H1 (cell line): ENCODE data around the gene VPREB1. TPM values are rescaled to one million over a fixed set of nuclear protein-coding genes. Genes with fewer than 3 reads are reported as not detected.
"Not testable (repeated sequence)": the region's sequence is repeated elsewhere in the genome, so short reads cannot be mapped to it uniquely, and the experiment has no call there.

Source experiments
- CTCF ChIA-PET: fragments of 300-600 bp; sonication (Branson Sonifier 250); formaldehyde crosslinking; loops from one replicate; lab custom pipeline; 2021; ENCODE audit not compliant: partially characterized antibody; lab: Charles Lee
- POLR2A ChIA-PET: fragments of 300-600 bp; sonication (Branson Sonifier 250); formaldehyde crosslinking; loops from one replicate; lab custom pipeline; 2021; ENCODE audit warnings: inconsistent platforms; ENCODE audit not compliant: partially characterized antibody; lab: Charles Lee
- DNase-seq, 2 experiments: peaks; one replicate each; pipeline versions ENCODE4 v3.0.0 to v3.0.0-alpha.2; 2010 to 2022; ENCODE audit warnings: low spot score in 2 of 2, low read depth in 1 of 2, mixed read lengths in 1 of 2
- FAIRE-seq: peaks from 2 replicates; lab custom pipeline; 2011; peaks lifted over from hg19 to GRCh38; lab: Jason Lieb, UNC
- H2AFZ ChIP-seq: 2 replicates; pipeline ENCODE4 v1.8.1; 2012; ENCODE audit warnings: low read length, inconsistent platforms
- H2AK5ac ChIP-seq: 2 replicates; pipeline ENCODE4 v1.6.1; 2013; ENCODE audit warnings: low read depth, low read length
- H2BK120ac ChIP-seq: replicated peaks from 2 replicates; pipeline ENCODE3; 2013; ENCODE audit warnings: low read depth, low read length, inconsistent platforms
- H2BK12ac ChIP-seq: 2 replicates; pipeline ENCODE4 v1.6.1; 2013; ENCODE audit warnings: low read depth, low read length
- H2BK15ac ChIP-seq: 2 replicates; pipeline ENCODE4 v1.6.1; 2013; ENCODE audit warnings: low read length
- H2BK20ac ChIP-seq: 2 replicates; pipeline ENCODE4 v1.6.1; 2013; ENCODE audit warnings: low read length
- H2BK5ac ChIP-seq: 2 replicates; pipeline ENCODE4 v1.6.1; 2013; ENCODE audit warnings: low read depth, low read length
- H3K14ac ChIP-seq: 2 replicates; pipeline ENCODE4 v1.6.1; 2013; ENCODE audit warnings: inconsistent platforms; ENCODE audit not compliant: insufficient read length
- H3K18ac ChIP-seq: 2 replicates; pipeline ENCODE4 v1.6.1; 2013; ENCODE audit warnings: low read length; ENCODE audit errors: extremely low read depth
- H3K23ac ChIP-seq: 2 replicates; pipeline ENCODE4 v1.6.1; 2013; ENCODE audit warnings: inconsistent platforms; ENCODE audit not compliant: insufficient read length
- H3K23me2 ChIP-seq: 2 replicates; pipeline ENCODE4 v1.6.1; 2013; ENCODE audit warnings: low read depth, low read length
- H3K27ac ChIP-seq: 2 replicates; pipeline ENCODE4 v1.6.1; 2011; ENCODE audit warnings: low read depth, low read length, inconsistent platforms
- H3K27me3 ChIP-seq, 4 experiments: replicated peaks in 1 of 4; 1 replicate in 1 of 4; 2 replicates in 3 of 4; pipeline versions ENCODE4 v1.6.1 to v1.8.1; 2011 to 2013; ENCODE audit warnings: low read length in 3 of 4, mild to moderate bottlenecking in 3 of 4, inconsistent platforms in 2 of 4, mixed read lengths in 2 of 4, moderate library complexity in 1 of 4; ENCODE audit not compliant: control insufficient read depth in 3 of 4, insufficient read depth in 3 of 4; ENCODE audit errors: extremely low read depth in 1 of 4
- H3K36me3 ChIP-seq, 4 experiments: 2 replicates each; pipeline versions ENCODE4 v1.6.1 to v1.8.1; 2011 to 2013; ENCODE audit warnings: mild to moderate bottlenecking in 4 of 4, low read length in 3 of 4, moderate library complexity in 2 of 4, control low read depth in 1 of 4, inconsistent platforms in 1 of 4; ENCODE audit not compliant: insufficient read depth in 4 of 4, control insufficient read depth in 2 of 4
- H3K4ac ChIP-seq: replicated peaks from 2 replicates; pipeline ENCODE3; 2013; ENCODE audit warnings: low read length, low read depth, mixed read lengths, inconsistent platforms; ENCODE audit not compliant: insufficient read length
- H3K4me1 ChIP-seq, 4 experiments: replicated peaks in 1 of 4; 1 replicate in 1 of 4; 2 replicates in 3 of 4; pipeline versions ENCODE4 v1.6.1 to v1.8.1; 2011 to 2013; ENCODE audit warnings: low read length in 3 of 4, inconsistent platforms in 2 of 4, mixed read lengths in 1 of 4; ENCODE audit not compliant: insufficient read depth in 4 of 4, control insufficient read depth in 3 of 4
- H3K4me2 ChIP-seq, 2 experiments: 2 replicates each; pipeline versions ENCODE4 v1.6.1 to v1.8.1; 2011 to 2013; ENCODE audit warnings: low read depth in 2 of 2, low read length in 2 of 2, control low read depth in 1 of 2, inconsistent platforms in 1 of 2, mild to moderate bottlenecking in 1 of 2; ENCODE audit not compliant: insufficient read depth in 1 of 2
- H3K4me3 ChIP-seq, 4 experiments: fragments of 200-600, 300-600 bp in 1 of 4; sonication (generic), shearing (Covaris generic), sonication (Bioruptor Twin) in 1 of 4; 2 replicates each; pipeline versions ENCODE4 v1.5.1 to v1.8.1; 2011 to 2016; ENCODE audit warnings: low read length in 4 of 4, low read depth in 3 of 4, control low read depth in 2 of 4, inconsistent platforms in 2 of 4, mild to moderate bottlenecking in 2 of 4, mixed read lengths in 1 of 4, moderate library complexity in 1 of 4; ENCODE audit not compliant: insufficient read depth in 2 of 4; ENCODE audit errors: extremely low read depth in 1 of 4
- H3K56ac ChIP-seq: replicated peaks from 2 replicates; pipeline ENCODE3; 2013; ENCODE audit warnings: low read depth, mild to moderate bottlenecking, mixed read lengths, low read length, inconsistent platforms; ENCODE audit not compliant: insufficient read length
- H3K79me1 ChIP-seq: 2 replicates; pipeline ENCODE4 v1.6.1; 2013; ENCODE audit warnings: low read depth, low read length, control low read depth
- H3K79me2 ChIP-seq, 2 experiments: 2 replicates each; pipeline versions ENCODE4 v1.6.1 to v1.8.1; 2012 to 2013; ENCODE audit warnings: low read length in 2 of 2, mild to moderate bottlenecking in 2 of 2, inconsistent platforms in 1 of 2; ENCODE audit not compliant: insufficient read depth in 2 of 2, control insufficient read depth in 1 of 2
- H3K9ac ChIP-seq, 4 experiments: replicated peaks in 1 of 4; 1 replicate in 1 of 4; 2 replicates in 3 of 4; pipeline versions ENCODE4 v1.6.1 to v1.8.1; 2011 to 2013; ENCODE audit warnings: low read depth in 3 of 4, low read length in 3 of 4, control low read depth in 2 of 4, mild to moderate bottlenecking in 2 of 4, moderate library complexity in 2 of 4, inconsistent platforms in 1 of 4; ENCODE audit errors: extremely low read depth in 1 of 4
- H3K9me3 ChIP-seq, 2 experiments: 2 replicates each; pipeline versions ENCODE4 v1.6.1 to v1.8.1; 2012 to 2013; ENCODE audit warnings: mild to moderate bottlenecking in 2 of 2, moderate library complexity in 2 of 2, control low read depth in 1 of 2, inconsistent platforms in 1 of 2, low read depth in 1 of 2, low read length in 1 of 2, mixed read lengths in 1 of 2; ENCODE audit not compliant: insufficient read depth in 2 of 2
- H4K20me1 ChIP-seq, 2 experiments: replicated peaks in 1 of 2; 2 replicates each; pipeline versions ENCODE3 to v1.8.1; 2011 to 2013; ENCODE audit warnings: inconsistent platforms in 2 of 2, low read length in 2 of 2, mild to moderate bottlenecking in 1 of 2; ENCODE audit not compliant: insufficient read depth in 2 of 2, control insufficient read depth in 1 of 2
- H4K5ac ChIP-seq: 2 replicates; pipeline ENCODE4 v1.6.1; 2013; ENCODE audit warnings: low read length, low read depth, mixed read lengths, inconsistent platforms; ENCODE audit not compliant: insufficient read length
- H4K8ac ChIP-seq: 2 replicates; pipeline ENCODE4 v1.8.0; 2013; ENCODE audit warnings: mild to moderate bottlenecking, moderate library complexity, low read length, inconsistent platforms; ENCODE audit not compliant: insufficient read depth; ENCODE audit errors: extremely low read depth
- H4K91ac ChIP-seq: replicated peaks from 2 replicates; pipeline ENCODE3; 2013; ENCODE audit warnings: low read length, mixed read lengths, inconsistent platforms; ENCODE audit not compliant: insufficient read length
- WGBS, 2 experiments: shearing (Covaris generic) in 1 of 2; methylation state at CpG; one replicate each; pipeline versions ENCODE4 v1.1.6 to v1.1.7; 2013 to 2015; ENCODE audit warnings: low lambda C conversion rate in 2 of 2, mixed read lengths in 2 of 2, inconsistent platforms in 1 of 2, low coverage in 1 of 2, missing lambda C conversion rate in 1 of 2; ENCODE audit not compliant: insufficient replicate concordance in 2 of 2, insufficient coverage in 1 of 2, insufficient read length in 1 of 2; ENCODE audit errors: extremely low coverage in 1 of 2, missing lambda C conversion rate in 1 of 2; 5-methylcytosine and 5-hydroxymethylcytosine counted together
- polyA plus RNA-seq, 7 experiments: library from polyadenylated mRNA; depleted of rRNA in 3 of 7; stranded (reverse) in 5 of 7; unstranded in 2 of 7; fragments of >200 nt in 5 of 7; fragments of 200-250 nt in 2 of 7; gene quantifications; 1 replicate in 5 of 7; 2 replicates in 1 of 7; 4 replicates in 1 of 7; pipeline versions ENCODE4 v1.2.1 to v1.2.3, GENCODE V29; 2011 to 2013; ENCODE audit warnings: missing spikeins in 2 of 7, mixed read lengths in 2 of 7
- total RNA-seq: library from RNA; stranded (reverse); fragmentation: NEBNext Ultra II Directional; extraction: Animal tissue kit (Norgen Biotek cat#: 25700); gene quantifications from 2 replicates; pipeline ENCODE4 v1.2.1, GENCODE V29; 2021

VPREB1 gene
- total and polyA plus RNA-seq, 2 of the 8 experiments (the other 6 are each of a cell fraction or from before 2014, with no cell fraction given) = not detected

DNA sequence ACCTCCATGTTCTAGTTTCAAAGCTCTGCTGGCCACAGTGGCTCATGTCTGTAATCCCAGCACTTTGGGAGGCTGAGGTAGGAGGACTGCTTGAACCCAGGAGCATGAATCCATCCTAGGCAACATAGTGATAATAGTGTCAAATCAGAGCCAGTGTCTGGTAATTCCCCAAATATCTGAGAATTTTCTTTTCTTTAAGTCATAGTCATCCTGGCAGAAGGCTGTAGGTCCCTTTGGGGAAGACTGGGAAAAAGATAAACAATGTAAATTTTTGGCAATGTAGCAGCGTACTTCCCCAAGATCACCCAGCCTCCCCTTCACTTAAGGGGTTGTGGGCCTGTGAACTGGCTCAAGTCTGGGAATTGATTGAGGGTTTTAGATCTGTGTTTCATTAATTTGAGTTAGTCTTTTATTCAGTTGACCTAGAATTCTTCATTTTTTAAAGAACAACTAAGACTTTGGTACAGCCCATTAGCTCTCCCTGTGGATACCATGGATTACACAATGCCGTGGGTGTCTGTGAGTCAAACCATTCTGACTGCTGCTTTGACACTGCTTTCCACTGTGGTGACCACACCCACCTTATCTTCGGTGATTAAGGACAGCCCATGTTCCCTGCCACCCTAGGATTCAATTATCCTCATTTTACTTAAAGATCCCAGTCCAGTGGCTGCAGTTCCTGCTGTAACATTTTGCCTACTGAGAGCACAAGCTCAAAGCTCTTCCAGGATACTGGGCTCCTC is 17.9 kb downstream of the VPREB1 start:
- H3K4me3 ChIP-seq, H2BK15ac ChIP-seq, H3K18ac ChIP-seq, H3K79me2 ChIP-seq, H2BK12ac ChIP-seq, H3K36me3 ChIP-seq, H3K4me2 ChIP-seq, H4K5ac ChIP-seq, H2AFZ ChIP-seq, H3K14ac ChIP-seq, H3K56ac ChIP-seq, H4K91ac ChIP-seq, DNase-seq, H4K8ac ChIP-seq, H3K9ac ChIP-seq, H3K9me3 ChIP-seq, H2BK5ac ChIP-seq, H3K23me2 ChIP-seq, FAIRE-seq, H3K23ac ChIP-seq, H3K4ac ChIP-seq, H3K79me1 ChIP-seq, H3K27ac ChIP-seq, H3K4me1 ChIP-seq, H2AK5ac ChIP-seq, H4K20me1 ChIP-seq, POLR2A ChIA-PET, H2BK20ac ChIP-seq, H2BK120ac ChIP-seq: not testable (repeated sequence)
- CTCF ChIA-PET = interaction anchor here (0.7 kb wide), 1 partner anchor 146 kb away, joined by 3 read pairs; no protein-coding TSS in a partner anchor
- H3K27me3 ChIP-seq = peaks cover 32 to 75% (median 53%) of the 10 kb centered on the region in 4 experiments
- WGBS, 2 experiments = 58% methylated on average over 3 of the region's 3 CpGs; no CpG with 5 or more reads in 1 of the 2 experiments

DNA sequence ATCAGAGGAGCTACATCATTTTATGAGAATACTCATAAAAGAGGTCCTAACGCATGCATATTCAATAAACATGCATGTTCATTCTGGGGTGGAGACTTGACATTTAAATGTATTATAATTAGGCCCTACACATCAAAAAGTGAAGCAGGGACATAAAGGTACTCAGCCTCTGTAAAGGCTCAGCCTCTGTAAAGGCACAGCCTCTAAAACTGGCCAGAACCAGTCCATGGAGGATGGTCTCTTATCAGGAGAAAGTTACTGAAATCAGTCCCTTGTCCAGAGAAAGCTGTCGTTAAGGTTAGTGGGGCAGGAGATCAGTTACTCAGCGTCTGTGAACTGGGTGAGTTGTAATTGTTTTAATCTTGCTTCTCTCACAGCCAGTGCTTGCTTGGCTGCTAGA is 19.2 kb downstream of the VPREB1 start:
- H3K27me3 ChIP-seq = peaks cover 37 to 74% (median 53%) of the 10 kb centered on the region in 4 experiments
- H2AK5ac ChIP-seq, FAIRE-seq, H3K18ac ChIP-seq, H3K23ac ChIP-seq, H3K79me2 ChIP-seq, H3K4me1 ChIP-seq, H3K14ac ChIP-seq, H3K23me2 ChIP-seq, H4K91ac ChIP-seq, H4K8ac ChIP-seq, H2BK15ac ChIP-seq, DNase-seq, H4K20me1 ChIP-seq, H3K4ac ChIP-seq, H3K56ac ChIP-seq, CTCF ChIA-PET, H3K27ac ChIP-seq, POLR2A ChIA-PET, H3K36me3 ChIP-seq, H2BK20ac ChIP-seq, H2BK120ac ChIP-seq, H2BK12ac ChIP-seq, H3K4me3 ChIP-seq, H4K5ac ChIP-seq, H2BK5ac ChIP-seq, H3K9me3 ChIP-seq, H3K4me2 ChIP-seq, H2AFZ ChIP-seq, H3K9ac ChIP-seq, H3K79me1 ChIP-seq: not testable (repeated sequence)
- WGBS, 2 experiments = 52% methylated on average over 3 of the region's 3 CpGs; no CpG with 5 or more reads in 1 of the 2 experiments
